ENCODE results near the gene MCM8.
A peak's percentile ranks its signal among the peaks of the same experiment; 100 is the strongest.

The MCM8 gene

GRCh38 chr20:5999783-6000182 lies 49.3 kb downstream of the MCM8 start:
- no peak for TF ChIP-seq POLR2A (IDR thresholded peaks at IDR 0.05; ENCODE audit: low read depth, low read length)
- no peak for DNase-seq (ENCODE audit: insufficient read length, low spot score)
- FAIRE-seq: no peak

- no peak for TF ChIP-seq POLR2A (IDR thresholded peaks at IDR 0.05; ENCODE audit: low read depth, low read length)
- DNase-seq (ENCODE audit: insufficient read length, low spot score): no peak
- no peak for FAIRE-seq
Observed at GRCh38 chr20:6000871-6001270, 50.4 kb downstream of the MCM8 start.

- DNase-seq (ENCODE audit: insufficient read length, low spot score) (no peak), FAIRE-seq (no peak)
- no peak for TF ChIP-seq POLR2A (IDR thresholded peaks at IDR 0.05; ENCODE audit: low read depth, low read length)
Observed at GRCh38 chr20:6006603-6006949, 56.1 kb downstream of the MCM8 start.

- DNase-seq (ENCODE audit: insufficient read length, low spot score) (no peak), FAIRE-seq (no peak)
- no peak for TF ChIP-seq POLR2A (IDR thresholded peaks at IDR 0.05; ENCODE audit: low read depth, low read length)
Observed at GRCh38 chr20:6007094-6007528, 56.7 kb downstream of the MCM8 start.

GRCh38 chr20:6007529-6008103 lies 57.2 kb downstream of the MCM8 start:
- peak; percentile 15 for FAIRE-seq
- no peak for DNase-seq (ENCODE audit: insufficient read length, low spot score)
- no peak for TF ChIP-seq POLR2A (IDR thresholded peaks at IDR 0.05; ENCODE audit: low read depth, low read length)

GRCh38 chr20:6008254-6008653 lies 57.8 kb downstream of the MCM8 start:
- DNase-seq (ENCODE audit: insufficient read length, low spot score) (peak; percentile 44), FAIRE-seq (peak; percentile 87)
- TF ChIP-seq POLR2A (IDR thresholded peaks at IDR 0.05; ENCODE audit: low read depth, low read length): no peak

- FAIRE-seq (no peak), DNase-seq (ENCODE audit: insufficient read length, low spot score) (no peak)
- TF ChIP-seq POLR2A (IDR thresholded peaks at IDR 0.05; ENCODE audit: low read depth, low read length): no peak
Observed at GRCh38 chr20:6012179-6012578, 61.7 kb downstream of the MCM8 start.

- no peak for DNase-seq (ENCODE audit: insufficient read length, low spot score)
- TF ChIP-seq POLR2A (IDR thresholded peaks at IDR 0.05; ENCODE audit: low read depth, low read length): no peak
- FAIRE-seq: no peak
Observed at GRCh38 chr20:6014017-6014416, 63.6 kb downstream of the MCM8 start.

- DNase-seq (ENCODE audit: insufficient read length, low spot score) (no peak), FAIRE-seq (no peak)
- no peak for TF ChIP-seq POLR2A (IDR thresholded peaks at IDR 0.05; ENCODE audit: low read depth, low read length)
Observed at GRCh38 chr20:6014957-6015356, 64.5 kb downstream of the MCM8 start.

- no peak for TF ChIP-seq POLR2A (IDR thresholded peaks at IDR 0.05; ENCODE audit: low read depth, low read length)
- DNase-seq (ENCODE audit: insufficient read length, low spot score) (no peak), FAIRE-seq (no peak)
Observed at GRCh38 chr20:6017467-6017866, 67.0 kb downstream of the MCM8 start.

- no peak for DNase-seq (ENCODE audit: insufficient read length, low spot score)
- no peak for FAIRE-seq
- no peak for TF ChIP-seq POLR2A (IDR thresholded peaks at IDR 0.05; ENCODE audit: low read depth, low read length)
Observed at GRCh38 chr20:6017880-6018279, 67.4 kb downstream of the MCM8 start.

- FAIRE-seq (no peak), DNase-seq (ENCODE audit: insufficient read length, low spot score) (no peak)
- TF ChIP-seq POLR2A (IDR thresholded peaks at IDR 0.05; ENCODE audit: low read depth, low read length): no peak
Observed at GRCh38 chr20:6024768-6025167, 74.3 kb downstream of the MCM8 start.

GRCh38 chr20:6026051-6026450 lies 75.6 kb downstream of the MCM8 start:
- TF ChIP-seq POLR2A (IDR thresholded peaks at IDR 0.05; ENCODE audit: low read depth, low read length): no peak
- FAIRE-seq: no peak

GRCh38 chr20:6028818-6029217 lies 78.4 kb downstream of the MCM8 start:
- DNase-seq (ENCODE audit: insufficient read length, low spot score) (no peak), FAIRE-seq (no peak)
- TF ChIP-seq POLR2A (IDR thresholded peaks at IDR 0.05; ENCODE audit: low read depth, low read length): no peak

More at GRCh38 chr20:6026051-6026450, 75.6 kb downstream of the MCM8 start:
- no peak for DNase-seq (ENCODE audit: insufficient read length, low spot score)

GRCh38 chr20:6029538-6029937 lies 79.1 kb downstream of the MCM8 start:
- no peak for FAIRE-seq
- DNase-seq (ENCODE audit: insufficient read length, low spot score): no peak
- no peak for TF ChIP-seq POLR2A (IDR thresholded peaks at IDR 0.05; ENCODE audit: low read depth, low read length)

Data from H54 (cell line).